Measurements from ENCODE around the gene RUSC2.

Gene RUSC2

GRCh38 chr9:35481347-35481975 lies 8.4 kb upstream of the RUSC2 start:
- Histone ChIP-seq H3K9me3 (ENCODE audit: control insufficient read depth, insufficient read depth, low read depth, low read length) (no peaks in the 10 kb centered on the region), H3K36me3 (ENCODE audit: control insufficient read depth in 2 of 2, insufficient read depth in 1 of 2, low read length in 2 of 2) (no peaks in the 10 kb centered on the region), H3K4me3 (ENCODE audit: low read depth, low read length) (no peak overlapping the region), H3K4me1 (ENCODE audit: control insufficient read depth, insufficient read depth, low read length) (no peaks in the 10 kb centered on the region), H3K27ac (ENCODE audit: extremely low read depth, low read depth, low read length) (no peak overlapping the region)
- CTCF ChIA-PET, result interaction anchor here (0.6 to 6.4 kb wide), 15 partner anchors 17 to 590 kb away, joined by 3 to 80 read pairs (median 4); partner anchors contain the start of gene ATOSB
- POLR2A ChIA-PET, result no interaction called here
- TF ChIP-seq ZBTB26 (tag by site-specific recombination; optimal IDR thresholded peaks at IDR 0.05), result no peak
- no peak for TF ChIP-seq RBAK (tag by site-specific recombination; IDR thresholded peaks at IDR 0.05)
- TF ChIP-seq ZNF48 (tag by site-specific recombination; IDR thresholded peaks at IDR 0.05), result no peak
- TF ChIP-seq ZBTB20 (tag by site-specific recombination; IDR thresholded peaks at IDR 0.05), result no peak
- TF ChIP-seq ZNF621 (tag by site-specific recombination; IDR thresholded peaks at IDR 0.05), result no peak
- no peak for TF ChIP-seq GLIS1 (tag by site-specific recombination; IDR thresholded peaks at IDR 0.05)
- TF ChIP-seq ZNF654 (tag by site-specific recombination; IDR thresholded peaks at IDR 0.05; ENCODE audit: low read depth), result peak; percentile 60
- no peak for TF ChIP-seq ZNF214 (tag by site-specific recombination; IDR thresholded peaks at IDR 0.05; ENCODE audit: borderline replicate concordance)
- no peak for TF ChIP-seq ZNF501 (tag by site-specific recombination; IDR thresholded peaks at IDR 0.05)

- no peak overlapping the region for H3K27ac ChIP-seq (ENCODE audit: extremely low read depth, low read depth, low read length)
- no peaks in the 10 kb centered on the region for H3K36me3 ChIP-seq (ENCODE audit: control insufficient read depth in 2 of 2, insufficient read depth in 1 of 2, low read length in 2 of 2)
- H3K4me3 ChIP-seq (ENCODE audit: low read depth, low read length), result no peak overlapping the region
- no peaks in the 10 kb centered on the region for H3K4me1 ChIP-seq (ENCODE audit: control insufficient read depth, insufficient read depth, low read length)
- CTCF ChIA-PET, result no interaction called here
- no peak for TF ChIP-seq YY2 (tag by site-specific recombination; IDR thresholded peaks at IDR 0.05)
- no peak for TF ChIP-seq ZNF280D (tag by site-specific recombination; IDR thresholded peaks at IDR 0.05)
- TF ChIP-seq BCL11A (tag by site-specific recombination; IDR thresholded peaks at IDR 0.05; ENCODE audit: low read depth), result no peak
- TF ChIP-seq ZSCAN23 (tag by site-specific recombination; IDR thresholded peaks at IDR 0.05), result no peak
- no peak for TF ChIP-seq MYNN (tag by site-specific recombination; IDR thresholded peaks at IDR 0.05; ENCODE audit: borderline replicate concordance)
- TF ChIP-seq ZNF202 (tag by site-specific recombination; IDR thresholded peaks at IDR 0.05; ENCODE audit: borderline replicate concordance), result no peak
- no peak for TF ChIP-seq ZEB2 (tag by site-specific recombination; IDR thresholded peaks at IDR 0.05)
- TF ChIP-seq MEIS1 (CRISPR knock-in tag; IDR thresholded peaks at IDR 0.05; ENCODE audit: borderline replicate concordance), result no peak
- TF ChIP-seq ZNF169 (tag by site-specific recombination; IDR thresholded peaks at IDR 0.05), result no peak
- TF ChIP-seq ZNF488 (tag by site-specific recombination; IDR thresholded peaks at IDR 0.05), result no peak
- TF ChIP-seq PBX3 (CRISPR knock-in tag; IDR thresholded peaks at IDR 0.05), result no peak
- no peak for TF ChIP-seq ZNF558 (tag by site-specific recombination; IDR thresholded peaks at IDR 0.05)
- TF ChIP-seq ZNF223 (tag by site-specific recombination; IDR thresholded peaks at IDR 0.05), result no peak
- TF ChIP-seq ZNF423 (tag by site-specific recombination; IDR thresholded peaks at IDR 0.05), result no peak
- no peak for TF ChIP-seq ZNF112 (tag by site-specific recombination; IDR thresholded peaks at IDR 0.05)
- no peak for TF ChIP-seq ZNF121 (tag by site-specific recombination; IDR thresholded peaks at IDR 0.05)
- TF ChIP-seq ZNF366 (tag by site-specific recombination; conservative IDR thresholded peaks at IDR 0.05), result no peak
- no peaks in the 10 kb centered on the region for H3K9me3 ChIP-seq (ENCODE audit: control insufficient read depth, insufficient read depth, low read depth, low read length)
- POLR2A ChIA-PET, result no interaction called here
Observed at GRCh38 chr9:35482071-35482470, 7.8 kb upstream of the RUSC2 start.
